Activated CD4-positive, alpha-beta T cell treated with anti-CD3 and anti-CD28 coated beads, Interleukin-2, Interleukin-4, amounts not matched to agents 100 ng/mL and 50 ng/mL, durations not matched to agents 16 hours and 8 hours (primary cell): Measurements from ENCODE around the gene OLFML2A.
"Not testable (repeated sequence)": the region's sequence is repeated elsewhere in the genome, so short reads cannot be mapped to it uniquely, and the experiment has no call there.

Experiments
- DNase-seq: peaks from one replicate; pipeline ENCODE4 v3.0.0-alpha.2; 2020; ENCODE audit warnings: low spot score

The OLFML2A gene

GRCh38 chr9:124776954-124777648, at the start of gene OLFML2A:
Gene OLFML2A (plus strand): TSS chr9:124777133. CDS start chr9:124777271, 138 bp downstream.
- DNase-seq, result no peak

- DNase-seq, result no peak
Observed at GRCh38 chr9:124730772-124731171, 46.2 kb upstream of the OLFML2A start.

GRCh38 chr9:124733964-124734740, 42.8 kb upstream of the OLFML2A start:
- no peak for DNase-seq

GRCh38 chr9:124734741-124735083, 42.2 kb upstream of the OLFML2A start:
- not testable (repeated sequence) for DNase-seq

- peak; percentile 44 for DNase-seq
Observed at GRCh38 chr9:124735121-124735520, 41.8 kb upstream of the OLFML2A start.

GRCh38 chr9:124738075-124738474, 38.9 kb upstream of the OLFML2A start:
- DNase-seq, result not testable (repeated sequence)

- DNase-seq, result no peak
Observed at GRCh38 chr9:124739360-124739759, 37.6 kb upstream of the OLFML2A start.

- no peak for DNase-seq
Observed at GRCh38 chr9:124741149-124741548, 35.8 kb upstream of the OLFML2A start.

GRCh38 chr9:124741662-124742061, 35.3 kb upstream of the OLFML2A start:
- no peak for DNase-seq

- no peak for DNase-seq
Observed at GRCh38 chr9:124742940-124743339, 34.0 kb upstream of the OLFML2A start.

- no peak for DNase-seq
Observed at GRCh38 chr9:124743686-124744348, 33.1 kb upstream of the OLFML2A start.

- DNase-seq, result no peak
Observed at GRCh38 chr9:124747065-124747464, 29.9 kb upstream of the OLFML2A start.

- no peak for DNase-seq
Observed at GRCh38 chr9:124749284-124749683, 27.6 kb upstream of the OLFML2A start.

- no peak for DNase-seq
Observed at GRCh38 chr9:124749781-124750180, 27.2 kb upstream of the OLFML2A start.

- no peak for DNase-seq
Observed at GRCh38 chr9:124752967-124753366, 24.0 kb upstream of the OLFML2A start.

- DNase-seq, result no peak
Observed at GRCh38 chr9:124754289-124754688, 22.6 kb upstream of the OLFML2A start.

- no peak for DNase-seq
Observed at GRCh38 chr9:124755061-124755460, 21.9 kb upstream of the OLFML2A start.

GRCh38 chr9:124756011-124756410, 20.9 kb upstream of the OLFML2A start:
- DNase-seq, result no peak

GRCh38 chr9:124757616-124758015, 19.3 kb upstream of the OLFML2A start:
- no peak for DNase-seq

GRCh38 chr9:124758061-124758460, 18.9 kb upstream of the OLFML2A start:
- no peak for DNase-seq

GRCh38 chr9:124758691-124759090, 18.2 kb upstream of the OLFML2A start:
- DNase-seq, result no peak

- no peak for DNase-seq
Observed at GRCh38 chr9:124759327-124759726, 17.6 kb upstream of the OLFML2A start.

GRCh38 chr9:124760719-124761118, 16.2 kb upstream of the OLFML2A start:
- DNase-seq, result no peak
